HG03575 (cell line): ENCODE measurements around the gene TRPC3.
A peak's percentile ranks its signal among the peaks of the same experiment; 100 is the strongest.

Experiments
- ATAC-seq: cut with Tn5 transposase; IDR thresholded peaks from one replicate; pipeline ENCODE4 v1.9.1; 2021; ENCODE audit not compliant: unreplicated experiment, insufficient number of reproducible peaks, low FRiP score; ENCODE audit errors: extremely low read depth

Gene TRPC3

GRCh38 chr4:121881158-121881557 lies 70.7 kb downstream of the TRPC3 start:
- ATAC-seq: no peak

- ATAC-seq: no peak
Observed at GRCh38 chr4:121879135-121879534, 72.7 kb downstream of the TRPC3 start.

DNA sequence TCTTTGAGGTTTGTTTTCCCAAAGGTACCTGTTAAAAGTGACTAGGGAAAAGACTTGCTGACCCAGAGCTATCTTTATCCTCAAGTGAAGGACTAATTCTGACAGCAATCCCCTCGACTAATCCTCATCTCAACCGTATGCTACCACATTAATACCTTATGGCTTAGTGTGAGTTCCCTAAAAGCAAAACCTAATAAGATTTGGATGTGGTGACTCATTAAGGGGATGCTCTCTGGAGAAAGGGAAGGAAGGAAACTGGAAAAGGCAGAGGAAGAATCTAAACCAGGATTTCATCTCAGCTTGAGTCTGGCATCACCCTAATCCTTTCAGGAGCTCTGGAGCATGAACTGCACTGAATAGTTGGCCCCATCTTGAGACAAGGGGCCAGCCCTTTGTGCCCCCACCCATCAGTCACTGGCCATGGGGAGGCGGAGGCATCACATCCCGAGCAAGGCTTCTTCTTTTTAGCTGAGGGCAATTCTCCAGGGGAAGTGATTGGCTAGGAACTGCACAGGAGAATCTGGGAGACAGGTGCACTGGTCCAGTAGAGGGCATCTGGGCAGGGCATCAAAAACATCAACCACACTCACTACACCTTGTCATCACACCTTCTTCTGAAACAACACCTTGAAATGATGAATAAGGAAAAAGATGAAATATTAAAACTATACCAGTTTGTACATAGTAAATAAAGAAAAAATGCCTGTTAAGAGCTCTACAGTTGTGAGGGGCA lies 74.7 kb downstream of the TRPC3 start:
- ATAC-seq: no peak

- no peak for ATAC-seq
Observed at GRCh38 chr4:121876070-121876469, 75.8 kb downstream of the TRPC3 start.

- no peak for ATAC-seq
Observed at GRCh38 chr4:121875652-121876051, 76.2 kb downstream of the TRPC3 start.

DNA sequence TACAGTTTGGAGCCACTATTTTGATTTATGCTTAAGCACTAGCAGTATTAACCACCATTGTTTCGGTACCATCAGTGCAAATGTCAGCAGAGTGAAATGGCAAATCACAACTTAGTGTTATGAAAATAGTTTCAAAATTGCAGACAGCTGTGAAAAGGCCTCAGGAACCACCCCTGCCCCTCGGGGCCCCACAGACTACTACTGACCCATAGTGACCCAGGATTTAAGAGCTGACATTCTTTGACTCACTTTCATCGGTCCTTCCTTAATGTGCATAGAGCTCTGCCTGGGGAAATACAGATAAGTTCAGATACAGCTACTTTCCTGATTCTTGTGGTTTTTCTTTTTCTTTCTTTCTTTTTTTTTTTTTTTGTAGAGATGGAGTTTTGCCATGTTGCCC lies 78.3 kb downstream of the TRPC3 start:
- no peak for ATAC-seq

- ATAC-seq: peak; percentile 96
Observed at GRCh38 chr4:121869841-121870822, 81.7 kb downstream of the TRPC3 start, which contains the start of gene BBS7. Gene BBS7 (minus strand): TSS chr4:121870474. CDS start chr4:121870313, 161 bp downstream.

DNA sequence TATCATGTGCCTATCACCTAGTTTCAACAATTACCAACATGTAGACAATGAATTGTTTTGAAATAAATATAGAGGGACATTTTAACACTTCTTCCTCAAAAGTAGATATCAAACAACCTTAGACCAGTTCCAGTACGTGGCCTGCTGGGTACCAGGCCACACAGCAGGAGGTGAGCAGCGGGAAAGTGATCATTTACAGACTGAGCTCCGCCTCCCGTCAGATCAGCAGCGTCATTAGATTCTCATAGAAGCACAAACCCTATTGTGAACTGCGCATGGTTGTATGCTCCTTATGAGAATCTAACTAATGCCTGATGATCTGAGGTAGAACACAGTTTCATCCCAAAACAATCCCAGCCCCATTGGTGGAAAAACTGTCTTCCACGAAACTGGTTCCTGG lies 88.1 kb downstream of the TRPC3 start:
- ATAC-seq: no peak

- ATAC-seq: no peak
Observed at GRCh38 chr4:121861426-121861825, 90.4 kb downstream of the TRPC3 start.

GRCh38 chr4:121860121-121860520 lies 91.7 kb downstream of the TRPC3 start:
- ATAC-seq: no peak

GRCh38 chr4:121851354-121851753 lies 100.5 kb downstream of the TRPC3 start:
- ATAC-seq: no peak

DNA sequence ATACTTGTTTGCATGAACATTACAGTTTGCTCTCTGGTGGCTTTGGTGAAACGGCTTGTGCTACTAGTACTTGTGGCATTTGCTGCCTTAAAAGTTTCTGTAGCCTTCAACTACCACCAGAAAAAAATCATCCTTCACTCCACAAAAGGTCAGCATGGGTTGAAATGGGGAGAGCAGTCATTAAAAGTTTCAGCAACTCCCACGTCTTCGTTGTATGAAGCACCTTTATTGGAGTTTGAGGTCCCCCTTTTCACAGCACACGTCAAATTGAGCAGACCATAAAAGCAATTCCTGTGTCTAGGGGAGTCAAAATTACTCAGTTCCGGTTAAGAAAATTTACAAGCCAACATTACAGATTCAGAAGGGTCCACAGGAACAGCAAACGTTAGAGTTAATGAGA lies 105.2 kb downstream of the TRPC3 start:
- ATAC-seq: no peak

GRCh38 chr4:121842862-121843261 lies 109.0 kb downstream of the TRPC3 start:
- ATAC-seq: no peak

DNA sequence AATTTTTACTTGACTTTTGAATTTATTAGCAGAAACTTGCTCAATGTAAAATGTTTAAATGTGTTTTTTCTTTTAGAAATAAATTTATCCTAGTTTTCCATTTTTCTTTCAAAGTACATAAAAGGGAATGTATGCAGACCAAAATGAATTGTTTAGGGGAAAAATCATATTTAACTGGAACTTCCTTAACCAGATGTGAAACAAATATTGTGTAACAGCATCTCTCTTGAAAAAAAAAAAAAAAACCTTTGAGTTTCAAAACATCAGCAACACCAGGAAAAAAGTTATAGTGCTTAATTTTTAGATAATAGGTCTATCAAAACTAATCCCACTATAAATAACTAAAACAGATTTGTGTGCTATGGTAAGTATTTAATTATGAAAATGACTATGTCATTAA lies 113.7 kb downstream of the TRPC3 start:
- no peak for ATAC-seq

DNA sequence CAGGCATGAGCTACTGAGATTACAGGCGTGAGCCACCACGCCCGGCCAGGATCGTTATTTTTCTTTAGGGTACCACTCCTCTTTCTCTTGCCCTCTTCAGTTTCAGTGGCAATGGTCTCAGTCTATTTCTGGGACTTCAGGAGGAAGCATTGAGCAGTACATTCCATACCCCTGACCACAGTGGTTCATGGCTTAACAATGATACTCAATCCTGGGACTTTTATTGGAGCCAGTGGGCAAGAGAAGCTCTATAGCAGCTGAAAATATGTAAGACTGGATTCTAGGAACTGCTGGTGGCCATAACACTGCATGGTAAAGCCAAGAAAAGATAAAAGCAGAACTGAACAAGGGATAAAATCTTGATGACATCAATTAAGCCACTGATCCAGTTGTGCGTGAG lies 122.3 kb downstream of the TRPC3 start:
- no peak for ATAC-seq
